ENCODE data around the gene CEP128.

Gene CEP128

DNA sequence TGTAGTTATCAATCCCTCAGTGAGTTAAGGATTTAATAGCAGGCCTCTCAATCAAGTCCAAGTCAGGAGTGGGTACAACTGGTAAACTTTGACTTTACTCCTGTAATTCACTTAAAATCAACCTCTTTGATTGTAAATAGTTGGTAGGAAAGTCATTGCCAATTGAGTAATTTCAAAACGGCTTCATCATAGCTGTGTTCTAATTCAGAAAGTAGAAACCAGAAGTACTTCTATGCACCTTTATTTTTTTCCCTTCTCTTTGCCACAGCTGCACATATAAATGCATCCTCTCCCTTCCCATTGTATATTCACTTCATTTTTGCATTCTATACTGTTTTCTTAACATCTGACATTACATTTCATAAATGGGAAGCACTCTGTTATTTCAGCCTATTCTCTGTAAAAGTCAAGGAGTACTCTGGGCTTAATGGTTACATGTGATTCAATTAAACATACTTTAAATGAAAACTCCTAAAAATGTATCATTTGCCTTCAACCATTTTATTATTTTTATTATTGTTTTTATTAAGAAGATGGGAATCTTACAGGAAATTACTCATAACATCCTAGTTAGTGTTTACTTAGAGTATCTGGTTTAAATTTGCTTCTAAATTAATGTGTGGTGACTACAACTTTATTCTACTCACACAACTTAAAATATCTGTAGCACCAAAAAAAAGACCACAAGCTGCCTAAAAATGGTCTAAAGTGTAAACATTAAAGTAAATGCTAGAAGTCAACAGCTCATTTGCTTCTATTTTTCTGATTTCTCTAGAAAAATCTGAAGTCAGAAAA, 171.2 kb downstream of the CEP128 start:
- no peak for FAIRE-seq

DNA sequence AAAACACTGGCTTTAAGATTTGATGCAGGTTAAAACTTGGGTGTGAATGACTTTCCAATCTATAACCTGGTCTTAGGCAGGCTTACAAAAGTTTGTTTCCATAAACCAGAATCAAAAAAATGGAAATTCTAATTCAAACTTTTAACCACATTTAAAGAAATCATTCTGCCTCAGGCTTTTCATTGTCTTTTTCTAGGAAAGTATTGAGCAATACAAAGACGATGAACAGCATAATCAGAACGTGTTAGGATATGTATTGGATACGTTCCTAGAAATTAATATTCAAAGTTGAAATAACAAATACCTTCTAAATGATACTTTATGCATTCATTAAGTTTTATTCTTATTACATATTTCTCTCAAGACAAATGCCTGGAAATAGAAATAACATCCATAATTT, 172.9 kb downstream of the CEP128 start:
- FAIRE-seq, result no peak

DNA sequence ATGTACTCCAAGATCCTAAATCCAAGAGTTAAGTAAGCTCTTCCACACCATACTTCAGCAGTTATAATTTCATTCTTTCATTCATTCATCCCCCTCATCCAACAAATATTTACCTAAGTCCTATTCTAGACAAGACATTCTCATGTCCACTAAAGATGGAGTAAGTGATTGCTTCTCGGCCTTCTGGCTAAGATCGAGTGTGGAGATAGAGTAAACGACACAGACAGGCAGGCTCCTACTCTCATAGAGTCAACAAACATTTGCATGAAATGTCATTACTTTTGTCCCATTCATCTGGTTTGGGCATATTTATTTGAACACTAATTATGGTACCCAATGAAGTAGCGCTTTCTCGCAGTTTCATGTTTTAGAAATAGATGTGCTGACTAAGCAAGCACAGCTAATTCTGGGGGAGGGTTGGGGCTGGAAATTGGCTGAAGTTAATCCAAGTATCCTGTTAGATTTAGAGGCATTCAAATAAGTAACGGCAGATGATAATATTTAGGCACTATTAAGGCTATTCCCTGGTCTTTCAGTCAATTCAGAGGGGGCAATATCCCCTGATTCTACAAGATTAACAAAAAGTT, 176.5 kb downstream of the CEP128 start:
- FAIRE-seq, result no peak

DNA sequence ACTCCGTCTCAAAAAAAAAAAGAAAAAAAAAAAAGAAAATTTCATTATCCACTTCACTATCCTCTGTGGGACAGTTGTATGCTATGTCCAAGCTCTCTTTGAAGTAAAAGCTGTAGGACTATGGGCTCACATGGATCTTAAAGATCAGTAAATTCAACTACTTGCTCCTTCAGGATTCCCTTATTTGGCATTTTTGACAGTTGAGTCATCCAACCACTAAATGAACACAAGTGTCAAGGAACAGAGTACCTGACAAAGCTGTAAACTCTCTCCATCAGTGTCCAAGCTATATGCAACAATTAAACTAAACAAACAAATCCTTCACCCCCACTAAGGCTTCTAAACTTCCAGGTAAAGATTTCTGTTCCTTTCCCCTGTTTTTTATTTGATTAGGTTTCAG, 177.0 kb downstream of the CEP128 start:
- no peak for FAIRE-seq

DNA sequence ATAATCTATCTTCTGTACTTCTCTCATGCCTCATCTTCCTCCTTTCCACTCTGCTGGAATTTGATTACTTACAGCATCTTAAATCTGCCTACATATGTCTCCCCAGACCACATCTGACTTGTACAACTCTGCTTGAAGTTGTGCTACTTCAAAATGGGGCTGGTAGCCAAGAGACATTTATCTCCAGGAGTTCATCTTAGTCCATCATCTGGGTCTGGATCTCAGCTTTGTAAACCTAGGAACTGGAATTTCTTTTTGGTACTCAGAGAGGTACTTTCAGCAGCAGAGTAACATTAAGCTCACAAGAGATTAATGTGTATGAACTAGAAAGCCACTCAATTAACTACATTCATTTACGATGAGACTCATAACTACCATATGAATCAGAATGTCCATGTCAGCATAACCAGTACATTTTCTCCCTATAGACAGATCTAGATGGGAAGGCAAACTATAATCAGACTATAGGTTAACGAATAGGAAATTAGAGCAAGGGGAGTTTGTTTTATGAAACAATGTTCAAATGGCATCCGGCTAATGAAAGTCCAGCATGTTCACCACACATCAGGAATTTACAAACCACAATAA, 178.8 kb downstream of the CEP128 start:
- no peak for FAIRE-seq

DNA sequence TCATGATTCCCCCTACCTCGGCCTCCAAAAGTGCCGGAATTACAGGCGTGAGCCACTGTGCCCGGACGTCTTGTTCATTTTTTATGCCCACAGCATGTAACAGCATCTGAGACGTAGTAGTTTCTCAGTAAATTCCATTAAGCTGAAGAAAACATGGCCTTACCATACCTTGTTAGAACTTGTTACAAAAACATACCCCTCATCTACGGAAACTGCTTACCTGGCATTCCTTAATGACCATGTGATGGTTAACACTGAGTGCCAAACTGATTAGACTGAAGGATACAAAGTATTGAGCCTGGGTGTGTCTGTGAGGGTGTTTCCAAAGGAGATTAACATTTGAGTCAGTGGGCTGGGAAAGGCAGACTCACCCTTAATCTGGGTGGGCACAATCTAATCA, 186.8 kb downstream of the CEP128 start:
- FAIRE-seq, result no peak

DNA sequence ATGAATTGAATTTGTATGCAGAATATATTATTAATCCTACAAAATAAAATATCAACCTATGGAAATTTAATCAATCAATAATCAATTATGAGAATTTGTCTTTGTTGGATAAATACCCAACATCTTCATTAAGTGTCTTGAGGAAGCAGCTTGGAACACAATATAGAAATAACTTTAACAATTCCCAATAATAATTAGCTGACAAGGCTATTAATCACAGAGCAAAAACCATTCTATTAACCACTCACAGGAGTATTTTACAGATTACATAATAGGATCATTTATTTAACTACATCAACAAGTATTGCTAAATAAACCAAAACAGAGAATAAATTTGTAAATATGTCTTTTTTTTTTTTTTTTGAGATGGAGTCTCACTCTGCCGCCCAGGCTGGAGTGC, 190.3 kb downstream of the CEP128 start:
- FAIRE-seq, result no peak

DNA sequence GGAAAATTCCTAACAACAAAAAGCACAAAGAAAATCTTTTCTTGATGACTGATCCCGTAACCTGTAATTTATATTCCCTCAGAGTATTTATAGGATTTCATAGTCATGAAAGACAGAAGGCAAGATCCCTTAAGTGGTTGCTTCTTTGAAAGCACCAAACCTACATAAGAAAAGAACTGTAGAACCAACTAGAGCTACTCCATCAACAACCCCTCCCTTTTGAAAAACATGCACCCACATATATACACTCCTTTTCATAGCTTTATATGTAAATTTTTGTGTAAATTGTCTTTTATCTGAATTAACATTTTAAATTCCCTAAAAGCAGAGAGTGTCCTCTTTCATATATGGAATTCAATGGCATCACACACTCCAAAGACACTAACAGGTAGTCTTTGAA, 215.3 kb downstream of the CEP128 start:
- FAIRE-seq, result no peak

DNA sequence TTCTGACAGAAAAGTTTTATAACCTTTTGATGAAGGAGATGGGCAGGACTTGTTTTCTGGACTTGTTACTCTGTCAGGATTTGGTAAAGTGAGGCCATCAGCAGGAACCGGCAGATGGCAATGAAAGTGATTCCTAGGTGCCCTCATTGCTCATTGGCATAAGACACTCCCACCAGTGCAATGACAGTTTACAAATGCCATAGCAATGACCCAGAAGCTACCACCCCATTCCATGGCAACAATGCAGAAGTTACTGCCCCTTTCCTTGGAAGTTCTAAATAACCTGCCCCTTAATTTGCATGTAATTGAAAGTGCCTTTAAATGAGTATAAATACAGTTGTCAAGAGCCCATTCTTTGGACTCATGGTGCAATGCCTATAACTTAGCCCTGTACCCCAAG, 222.6 kb downstream of the CEP128 start:
- no peak for FAIRE-seq

DNA sequence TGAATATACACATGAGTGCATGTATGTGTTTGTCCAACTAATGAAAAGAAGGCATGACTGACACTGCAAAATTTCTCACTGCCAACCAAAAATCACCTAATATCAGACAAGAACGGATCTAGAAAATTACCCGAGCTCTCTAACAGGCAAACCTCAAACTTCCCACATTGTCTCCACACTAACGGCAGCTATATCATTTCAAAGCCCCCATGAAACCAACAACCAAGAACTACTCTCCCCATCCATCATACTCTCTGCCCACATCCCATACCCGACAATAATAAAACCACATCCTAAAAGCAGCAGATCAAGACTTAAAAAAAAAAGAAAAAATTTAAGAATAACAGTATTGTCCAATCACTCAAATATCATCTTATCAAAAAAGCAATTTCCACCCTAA, 227.1 kb downstream of the CEP128 start:
- no peak for FAIRE-seq

DNA sequence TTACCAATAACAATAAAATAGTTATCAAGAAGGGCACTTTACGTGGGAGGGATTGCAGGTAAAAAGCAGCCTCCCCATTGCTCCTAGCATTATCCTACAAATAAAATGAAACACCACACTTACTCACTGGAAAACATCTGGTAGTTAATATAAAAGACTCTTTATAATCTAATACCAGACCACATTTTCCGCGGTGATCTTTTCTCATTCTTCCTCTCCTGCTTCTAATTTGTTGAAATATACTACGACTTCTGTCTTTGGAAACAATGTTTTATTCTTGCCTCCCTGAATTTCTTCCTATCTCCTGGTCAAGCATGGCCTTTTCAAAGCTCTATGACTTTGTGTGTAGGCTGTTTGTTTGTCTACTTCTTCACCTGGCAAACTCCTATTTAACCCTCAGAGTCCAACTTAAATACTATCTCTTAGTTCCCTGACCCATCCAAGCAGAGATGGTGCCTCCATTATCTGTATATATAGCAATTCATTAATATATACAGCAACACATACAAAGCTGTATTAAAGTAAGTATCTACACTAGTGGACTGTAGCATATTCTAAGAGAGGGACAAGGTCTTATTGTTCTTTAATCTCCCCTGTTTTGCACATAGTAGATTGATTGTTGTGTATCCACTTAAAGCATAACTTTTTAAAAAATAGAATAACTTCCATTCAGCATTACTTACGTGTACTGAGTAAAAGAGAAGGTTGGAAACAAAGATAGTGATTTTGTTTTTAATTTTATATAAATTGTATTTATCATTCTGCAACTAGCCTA, 228.3 kb downstream of the CEP128 start:
- FAIRE-seq, result no peak

DNA sequence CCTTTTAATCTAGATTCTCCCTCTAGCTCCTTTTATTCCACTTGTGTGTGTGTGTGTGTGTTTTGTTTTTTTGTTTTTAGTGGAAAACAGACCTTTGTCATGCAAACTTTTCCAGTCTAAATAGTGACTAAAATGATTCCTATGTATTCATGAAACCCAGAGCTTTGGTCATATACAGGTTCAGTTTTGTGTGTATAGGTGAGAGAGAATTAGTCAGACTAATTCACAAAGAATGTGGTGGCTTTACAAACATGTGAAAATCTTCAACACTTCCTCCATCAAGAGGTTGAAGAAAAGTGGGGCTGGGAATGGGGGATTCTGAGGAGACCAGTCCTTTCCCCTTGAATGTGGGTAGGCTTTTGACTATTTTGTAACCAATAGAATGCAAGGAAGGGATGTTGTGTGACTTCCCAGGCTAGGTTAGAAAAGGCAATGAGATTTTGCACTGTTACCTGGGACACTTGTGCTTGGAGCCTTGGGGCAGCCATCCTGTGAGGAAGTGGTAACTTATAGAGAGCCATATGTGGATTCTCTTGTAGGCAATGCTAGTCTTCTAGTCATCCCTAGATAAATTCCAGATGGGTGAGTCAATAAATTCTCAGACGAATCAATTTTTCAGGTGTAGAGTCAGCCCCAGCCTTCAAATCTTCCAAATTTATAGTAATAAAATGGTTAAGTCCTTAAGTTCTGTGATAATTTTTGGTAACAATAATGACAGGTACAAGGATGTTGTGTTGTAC, 236.1 kb downstream of the CEP128 start:
- no peak for FAIRE-seq

DNA sequence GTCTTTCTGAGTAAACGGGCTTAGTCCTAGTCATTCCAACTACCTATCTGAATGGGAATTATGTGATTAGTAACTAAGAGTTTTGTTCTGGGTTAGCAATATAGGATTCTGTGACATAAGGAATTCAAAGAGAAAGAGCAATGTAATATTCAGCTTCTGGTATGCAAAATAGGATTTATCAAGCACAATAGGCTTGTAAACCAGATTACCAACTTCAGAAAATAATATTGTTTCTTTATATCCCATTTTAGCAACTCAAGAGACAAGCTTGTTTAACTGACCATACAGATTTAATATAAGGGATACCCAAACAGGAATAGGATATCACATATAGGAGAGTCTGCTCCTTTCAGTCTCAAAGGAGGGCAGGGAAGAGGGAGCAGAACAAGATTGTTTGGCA, 240.9 kb downstream of the CEP128 start:
- no peak for FAIRE-seq

DNA sequence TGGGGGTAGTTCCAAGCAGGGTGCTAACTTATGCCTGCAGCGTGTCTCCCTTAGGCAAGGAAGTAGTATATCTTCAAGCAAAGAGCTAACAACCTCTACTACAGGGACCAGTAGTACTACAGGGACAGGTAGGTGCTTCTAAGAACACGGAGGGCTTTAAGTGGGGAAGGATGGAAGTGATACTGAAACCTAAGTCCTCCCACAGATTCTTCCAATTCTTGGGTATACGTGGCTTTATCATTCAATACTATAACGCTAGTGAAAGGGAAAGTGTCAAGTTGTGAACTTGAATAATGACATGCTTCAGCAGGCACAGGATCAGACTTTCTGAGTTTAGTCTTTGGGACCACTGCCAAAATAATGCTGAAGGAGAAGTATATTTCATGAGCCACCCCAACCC, 241.7 kb downstream of the CEP128 start:
- FAIRE-seq, result no peak

DNA sequence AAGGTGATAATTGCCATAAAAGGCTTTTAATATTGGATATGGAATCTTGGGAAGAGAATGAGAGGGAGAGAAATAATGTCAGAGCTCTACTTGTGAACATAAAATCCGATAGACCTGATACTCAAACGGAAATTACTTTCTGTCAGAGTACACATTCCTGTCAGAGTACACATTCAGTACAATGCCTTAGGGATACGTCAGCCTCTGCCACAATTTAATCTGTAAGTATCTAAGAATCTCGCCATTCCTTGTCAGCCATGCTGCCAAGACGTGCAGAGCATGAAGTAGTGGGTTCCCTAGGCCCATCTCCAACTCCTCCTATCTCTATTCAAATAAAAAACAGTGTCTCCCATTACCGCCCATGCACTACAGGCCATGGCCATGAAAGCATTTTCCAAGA, 242.6 kb downstream of the CEP128 start:
- no peak for FAIRE-seq

DNA sequence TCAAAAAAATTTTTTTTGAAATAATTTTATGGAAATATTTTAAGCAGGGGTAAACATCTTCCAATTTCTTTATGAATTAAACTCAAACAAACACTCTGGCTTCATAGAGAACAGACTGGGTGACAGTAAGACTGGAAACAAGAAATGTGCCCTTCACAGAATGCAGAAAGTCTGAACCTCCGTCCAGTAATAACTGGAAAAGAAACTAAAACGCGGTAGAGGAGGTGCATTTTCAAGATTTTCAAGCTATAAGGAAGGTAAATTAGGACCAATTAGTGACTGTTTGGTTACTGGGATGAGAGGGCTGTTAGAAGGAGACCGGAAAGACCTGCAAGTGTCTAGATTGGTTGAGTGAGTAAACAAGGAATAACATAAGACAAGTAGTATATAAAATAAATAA, 245.7 kb downstream of the CEP128 start:
- FAIRE-seq, result no peak

DNA sequence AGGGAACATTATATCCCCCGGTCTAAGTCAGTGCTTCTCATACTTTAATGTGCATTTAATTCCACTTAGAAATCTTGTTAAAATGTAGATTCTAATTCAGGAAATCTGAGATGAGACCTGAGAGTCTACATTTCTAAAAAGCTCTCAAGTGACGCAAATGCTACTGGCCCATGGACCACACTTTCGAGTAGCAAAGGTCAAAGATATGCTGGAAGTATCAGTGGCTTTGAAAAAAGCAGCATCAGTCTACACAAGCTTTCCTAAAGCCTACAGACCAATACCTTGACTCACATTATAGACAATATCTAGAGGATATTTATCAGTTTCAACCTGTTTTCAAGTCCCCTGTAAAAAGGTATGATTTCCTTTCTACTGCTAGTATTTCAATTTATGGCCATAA, 248.6 kb downstream of the CEP128 start:
- no peak for FAIRE-seq

DNA sequence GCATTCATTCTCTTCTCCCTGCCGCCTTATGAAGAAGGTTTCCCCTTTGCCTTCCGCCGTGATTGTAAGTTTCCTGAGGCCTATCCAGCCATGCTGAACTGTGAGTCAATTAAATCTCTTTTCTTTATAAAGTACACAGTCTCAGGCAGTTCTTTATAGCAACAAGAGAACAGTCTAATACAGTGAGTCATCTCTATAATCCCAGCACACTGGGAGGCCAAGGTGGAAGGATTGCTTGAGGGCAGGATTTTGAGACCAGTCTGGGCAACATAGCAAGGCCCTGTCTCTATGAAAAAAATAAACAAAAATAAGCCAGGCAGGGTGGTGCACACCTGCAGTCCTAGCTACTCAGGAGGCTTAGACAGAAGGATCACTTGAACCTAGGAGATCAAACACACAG, 259.9 kb downstream of the CEP128 start:
- no peak for FAIRE-seq

DNA sequence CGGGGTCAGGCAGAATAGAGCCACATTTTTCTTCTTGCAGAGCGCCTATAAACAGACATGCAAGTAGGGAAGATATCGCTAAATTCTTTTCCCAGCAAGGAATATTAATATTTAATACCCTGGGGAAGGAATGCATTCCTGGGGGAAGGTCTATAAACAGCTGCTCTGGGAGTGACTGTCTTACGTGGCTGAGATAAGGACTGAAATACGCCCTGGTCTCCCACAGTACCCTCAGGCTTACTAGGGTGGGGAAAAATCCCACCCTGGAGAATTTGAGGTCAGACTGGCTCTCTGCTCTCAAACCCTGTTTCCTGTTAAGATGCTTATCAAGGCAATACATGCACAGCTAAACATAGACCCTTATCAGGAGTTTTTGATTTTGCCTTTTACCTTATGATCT, 262.3 kb downstream of the CEP128 start:
- no peak for FAIRE-seq

DNA sequence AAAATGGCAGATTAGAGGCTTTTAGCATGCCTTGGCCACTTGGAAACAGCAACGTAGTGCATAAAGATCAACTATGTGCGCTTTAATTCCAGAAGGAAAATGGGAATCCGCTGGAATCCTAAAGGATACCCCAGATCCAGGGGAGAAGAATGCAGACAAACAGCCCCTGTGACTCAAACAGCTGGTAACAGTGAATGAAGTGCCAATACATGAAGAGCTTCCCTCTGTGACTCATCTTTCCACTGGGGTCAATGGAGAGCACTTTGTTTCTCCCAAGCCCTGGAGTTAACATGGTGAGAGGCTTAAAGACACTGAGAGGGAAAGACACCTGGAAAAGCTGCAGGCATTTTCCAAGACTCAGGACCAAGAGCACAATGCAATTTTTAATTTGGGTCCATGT, 263.1 kb downstream of the CEP128 start:
- FAIRE-seq, result no peak

DNA sequence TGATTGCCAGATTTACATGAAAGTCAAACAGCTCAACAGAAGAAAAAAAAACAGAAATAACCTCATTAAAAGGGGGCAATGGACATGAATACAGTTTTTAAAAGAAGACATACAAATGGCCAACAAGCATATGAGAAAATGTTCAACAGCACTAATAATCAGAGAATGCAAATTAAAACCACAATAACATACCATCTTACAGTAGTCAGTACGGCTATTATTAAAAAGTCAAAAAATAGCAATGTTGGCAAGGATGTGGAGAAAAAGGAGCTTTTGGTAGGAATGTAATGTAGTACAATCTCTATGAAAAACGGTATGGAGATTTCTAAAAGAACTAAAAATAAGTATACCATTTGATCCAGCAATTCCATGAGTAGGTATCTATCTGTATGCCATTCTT, 272.1 kb downstream of the CEP128 start:
- no peak for FAIRE-seq

DNA sequence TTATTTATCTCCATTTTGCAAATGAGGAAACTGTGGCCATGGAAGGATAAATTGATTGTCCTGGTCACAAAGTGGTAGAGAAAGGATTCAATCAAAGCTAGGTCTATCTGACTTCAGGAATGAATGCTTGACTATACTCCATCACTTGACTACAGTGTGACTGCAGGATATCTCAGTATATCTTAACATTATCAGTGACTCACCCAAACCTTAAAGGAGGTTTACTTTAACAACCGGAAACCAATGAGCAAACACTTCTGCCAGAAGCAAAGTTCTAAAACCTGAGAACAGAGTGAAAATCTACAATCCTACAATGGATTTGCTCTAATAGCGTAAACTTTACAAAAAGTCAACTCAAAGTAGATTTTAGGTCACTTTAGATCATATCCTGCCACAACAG, 277.0 kb downstream of the CEP128 start:
- no peak for FAIRE-seq

DNA sequence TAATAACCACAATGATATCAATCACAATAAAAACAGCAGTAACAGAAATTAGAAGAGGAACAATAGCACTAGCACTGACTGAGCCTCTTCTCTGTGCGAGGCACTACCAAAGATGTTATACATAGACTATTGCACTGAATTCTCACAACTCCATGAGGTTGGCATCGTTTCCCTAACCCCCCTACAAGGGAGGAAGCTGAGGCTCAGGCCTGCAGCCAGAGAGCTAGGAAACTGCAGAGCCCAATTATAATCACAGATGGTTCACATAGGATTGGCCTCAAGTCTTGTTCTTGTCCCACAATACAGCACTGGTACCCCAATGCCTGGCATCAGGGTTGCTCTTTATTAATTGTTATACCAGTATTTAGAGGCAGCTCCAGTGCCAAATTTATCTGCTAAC, 278.0 kb downstream of the CEP128 start:
- no peak for FAIRE-seq
